Astrocyte of the hippocampus (primary cell): ENCODE results near the gene CENPN.
A peak's percentile ranks its signal among the peaks of the same experiment; 100 is the strongest.

Experiments
- DNase-seq: peaks from one replicate; pipeline ENCODE4 v3.0.0; 2011; ENCODE audit warnings: low read depth, low spot score

Gene CENPN

GRCh38 chr16:81077076-81077940 is 70.3 kb downstream of the CENPN start, which contains the start of gene C16orf46:
Gene C16orf46, minus strand, starts transcription at chr16:81077238. Its CDS starts 13,283 bp downstream, at chr16:81063955.
- DNase-seq: peak; percentile 99

GRCh38 chr16:81080233-81080632 is 73.2 kb downstream of the CENPN start:
- DNase-seq: no peak

- DNase-seq: no peak
Measured at GRCh38 chr16:81081014-81081413, 74.0 kb downstream of the CENPN start.
